Neural progenitor cell (in vitro differentiated cells): Measurements from ENCODE around the gene CCDC8.

Source experiments
- CTCF ChIP-seq: fragments of 200-600 bp; sonication (generic); IDR thresholded peaks from 2 replicates; pipeline ENCODE4 v1.5.1; 2017; ENCODE audit warnings: antibody characterized with exemption, mild to moderate bottlenecking
- EZH2 ChIP-seq: fragments of 200-600 bp; sonication (generic); IDR thresholded peaks from 2 replicates; pipeline ENCODE4 v1.6.1; 2017; ENCODE audit warnings: antibody characterized with exemption, mild to moderate bottlenecking, moderate library complexity

GRCh38 chr19:46361915-46362314 lies 51.4 kb downstream of the CCDC8 start:
- no peak for TF ChIP-seq CTCF
- no peak for TF ChIP-seq EZH2
